ENCODE data around the gene RAG1. TPM values are rescaled to one million over a fixed set of nuclear protein-coding genes. Genes with fewer than 3 reads are reported as not detected.
"Not testable (repeated sequence)": the region's sequence is repeated elsewhere in the genome, so short reads cannot be mapped to it uniquely, and the experiment has no call there.

RAG1 gene
- polyA plus RNA-seq, 1 donor from 2014 or later, result 0.16 TPM

DNA sequence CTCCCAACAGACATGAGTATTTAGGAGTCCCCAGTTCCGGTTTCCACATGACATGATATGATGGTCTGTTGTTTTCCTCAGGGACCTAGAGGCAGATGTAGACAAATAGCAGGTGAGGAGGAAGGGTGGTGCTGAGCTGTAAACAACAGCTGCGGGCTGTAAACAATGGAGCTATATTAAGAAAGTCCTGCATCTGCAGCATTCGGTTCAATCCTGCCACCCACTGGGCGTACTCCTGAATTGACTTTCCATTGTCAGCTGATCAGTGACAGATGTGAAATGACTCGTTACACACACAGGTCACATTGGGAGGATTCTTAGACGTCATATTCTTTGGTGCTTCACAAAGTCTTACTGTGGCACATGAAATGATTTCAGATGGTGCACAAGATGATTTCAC lies 26.8 kb upstream of the RAG1 start:
- Histone ChIP-seq H3K9me2 (ENCODE audit: insufficient read depth, low read length) (no peaks in the 10 kb centered on the region), H4K20me1 (ENCODE audit: insufficient read depth) (no peaks in the 10 kb centered on the region), H3K9ac (ENCODE audit: low read length) (no peak overlapping the region), H3K9me3 (ENCODE audit: low read length) (no peaks in the 10 kb centered on the region), H3K27ac (ENCODE audit: low read length) (no peak overlapping the region), H2AFZ (ENCODE audit: low read depth, low read length) (no peak overlapping the region), H3K36me3 (ENCODE audit: insufficient read depth, low read length) (no peaks in the 10 kb centered on the region), H3K4me3 (ENCODE audit: low read length) (no peak overlapping the region), H3K79me2 (replicated peaks; ENCODE audit: insufficient read depth, low read length) (no peaks in the 10 kb centered on the region), H3F3A (ENCODE audit: insufficient read depth, low read length, poor library complexity, severe bottlenecking) (no peaks in the 10 kb centered on the region), H3K4me2 (ENCODE audit: low read length) (no peak overlapping the region), H3K27me3 (ENCODE audit: insufficient read depth, low read depth, low read length) (no peaks in the 10 kb centered on the region)
- TF ChIP-seq EZH2 (IDR thresholded peaks at IDR 0.05; ENCODE audit: borderline replicate concordance, insufficient read depth, low read length, poor library complexity, severe bottlenecking) (no peak), MXI1 (conservative IDR thresholded peaks at IDR 0.05; ENCODE audit: poor library complexity, severe bottlenecking) (no peak), TAF1 (IDR thresholded peaks at IDR 0.05; ENCODE audit: low read depth) (no peak), RAD21 (conservative IDR thresholded peaks at IDR 0.05) (no peak), POLR2AphosphoS5 (IDR thresholded peaks at IDR 0.05) (no peak)
- TF ChIP-seq, protein P1, sequence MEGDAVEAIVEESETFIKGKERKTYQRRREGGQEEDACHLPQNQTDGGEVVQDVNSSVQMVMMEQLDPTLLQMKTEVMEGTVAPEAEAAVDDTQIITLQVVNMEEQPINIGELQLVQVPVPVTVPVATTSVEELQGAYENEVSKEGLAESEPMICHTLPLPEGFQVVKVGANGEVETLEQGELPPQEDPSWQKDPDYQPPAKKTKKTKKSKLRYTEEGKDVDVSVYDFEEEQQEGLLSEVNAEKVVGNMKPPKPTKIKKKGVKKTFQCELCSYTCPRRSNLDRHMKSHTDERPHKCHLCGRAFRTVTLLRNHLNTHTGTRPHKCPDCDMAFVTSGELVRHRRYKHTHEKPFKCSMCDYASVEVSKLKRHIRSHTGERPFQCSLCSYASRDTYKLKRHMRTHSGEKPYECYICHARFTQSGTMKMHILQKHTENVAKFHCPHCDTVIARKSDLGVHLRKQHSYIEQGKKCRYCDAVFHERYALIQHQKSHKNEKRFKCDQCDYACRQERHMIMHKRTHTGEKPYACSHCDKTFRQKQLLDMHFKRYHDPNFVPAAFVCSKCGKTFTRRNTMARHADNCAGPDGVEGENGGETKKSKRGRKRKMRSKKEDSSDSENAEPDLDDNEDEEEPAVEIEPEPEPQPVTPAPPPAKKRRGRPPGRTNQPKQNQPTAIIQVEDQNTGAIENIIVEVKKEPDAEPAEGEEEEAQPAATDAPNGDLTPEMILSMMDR (IDR thresholded peaks at IDR 0.05; ENCODE audit: poor library complexity, severe bottlenecking), result no peak

DNA sequence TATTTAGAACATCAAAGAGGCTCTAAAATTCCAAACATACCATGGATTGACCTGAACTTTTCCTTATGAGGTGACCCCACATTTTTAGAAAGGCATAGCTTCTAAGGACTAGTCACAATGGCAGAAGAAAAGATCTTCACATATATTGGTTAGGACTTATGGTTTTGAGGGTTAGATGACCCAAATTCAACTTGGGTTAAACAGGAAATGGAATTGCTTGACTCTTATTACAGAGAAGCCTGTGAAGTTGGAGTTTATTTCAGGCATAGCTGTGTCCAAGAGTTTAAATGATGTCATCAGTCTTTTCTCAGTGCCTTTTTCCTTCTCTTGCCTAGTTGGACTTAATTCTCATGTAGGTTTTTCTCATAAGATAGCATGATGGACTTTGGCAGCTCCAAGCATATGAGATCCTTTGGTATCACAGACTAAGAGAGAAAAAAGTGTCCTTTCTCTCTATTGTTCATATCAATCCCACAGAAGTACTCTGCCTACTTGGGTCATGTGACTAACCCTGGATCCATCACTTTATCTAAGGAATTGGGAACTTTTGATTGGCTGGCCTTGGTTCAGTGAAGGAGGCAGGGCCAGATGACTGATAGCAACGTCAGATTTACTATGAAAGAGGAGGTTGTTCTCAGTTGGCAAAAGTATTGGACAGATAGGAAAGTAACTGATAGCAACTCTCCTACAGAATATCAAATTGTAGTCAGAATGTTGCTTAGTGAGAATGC lies 17.3 kb upstream of the RAG1 start:
- Histone ChIP-seq H3K79me2 (replicated peaks; ENCODE audit: insufficient read depth, low read length) (no peaks in the 10 kb centered on the region), H3K27me3 (ENCODE audit: insufficient read depth, low read depth, low read length) (no peaks in the 10 kb centered on the region), H2AFZ (ENCODE audit: low read depth, low read length) (no peak overlapping the region), H3K9ac (ENCODE audit: low read length) (no peak overlapping the region), H3K27ac (ENCODE audit: low read length) (no peak overlapping the region), H3K4me3 (ENCODE audit: low read length) (no peak overlapping the region), H3K36me3 (ENCODE audit: insufficient read depth, low read length) (no peaks in the 10 kb centered on the region), H4K20me1 (ENCODE audit: insufficient read depth) (no peaks in the 10 kb centered on the region), H3K4me2 (ENCODE audit: low read length) (no peak overlapping the region), H3F3A (ENCODE audit: insufficient read depth, low read length, poor library complexity, severe bottlenecking) (no peaks in the 10 kb centered on the region), H3K9me2 (ENCODE audit: insufficient read depth, low read length) (no peaks in the 10 kb centered on the region), H3K9me3 (ENCODE audit: low read length) (no peaks in the 10 kb centered on the region)
- TF ChIP-seq TAF1 (IDR thresholded peaks at IDR 0.05; ENCODE audit: low read depth) (no peak), POLR2AphosphoS5 (IDR thresholded peaks at IDR 0.05) (no peak), SMC3 (conservative IDR thresholded peaks at IDR 0.05; ENCODE audit: poor library complexity) (no peak), MXI1 (conservative IDR thresholded peaks at IDR 0.05; ENCODE audit: poor library complexity, severe bottlenecking) (no peak)
- TF ChIP-seq, protein P2, sequence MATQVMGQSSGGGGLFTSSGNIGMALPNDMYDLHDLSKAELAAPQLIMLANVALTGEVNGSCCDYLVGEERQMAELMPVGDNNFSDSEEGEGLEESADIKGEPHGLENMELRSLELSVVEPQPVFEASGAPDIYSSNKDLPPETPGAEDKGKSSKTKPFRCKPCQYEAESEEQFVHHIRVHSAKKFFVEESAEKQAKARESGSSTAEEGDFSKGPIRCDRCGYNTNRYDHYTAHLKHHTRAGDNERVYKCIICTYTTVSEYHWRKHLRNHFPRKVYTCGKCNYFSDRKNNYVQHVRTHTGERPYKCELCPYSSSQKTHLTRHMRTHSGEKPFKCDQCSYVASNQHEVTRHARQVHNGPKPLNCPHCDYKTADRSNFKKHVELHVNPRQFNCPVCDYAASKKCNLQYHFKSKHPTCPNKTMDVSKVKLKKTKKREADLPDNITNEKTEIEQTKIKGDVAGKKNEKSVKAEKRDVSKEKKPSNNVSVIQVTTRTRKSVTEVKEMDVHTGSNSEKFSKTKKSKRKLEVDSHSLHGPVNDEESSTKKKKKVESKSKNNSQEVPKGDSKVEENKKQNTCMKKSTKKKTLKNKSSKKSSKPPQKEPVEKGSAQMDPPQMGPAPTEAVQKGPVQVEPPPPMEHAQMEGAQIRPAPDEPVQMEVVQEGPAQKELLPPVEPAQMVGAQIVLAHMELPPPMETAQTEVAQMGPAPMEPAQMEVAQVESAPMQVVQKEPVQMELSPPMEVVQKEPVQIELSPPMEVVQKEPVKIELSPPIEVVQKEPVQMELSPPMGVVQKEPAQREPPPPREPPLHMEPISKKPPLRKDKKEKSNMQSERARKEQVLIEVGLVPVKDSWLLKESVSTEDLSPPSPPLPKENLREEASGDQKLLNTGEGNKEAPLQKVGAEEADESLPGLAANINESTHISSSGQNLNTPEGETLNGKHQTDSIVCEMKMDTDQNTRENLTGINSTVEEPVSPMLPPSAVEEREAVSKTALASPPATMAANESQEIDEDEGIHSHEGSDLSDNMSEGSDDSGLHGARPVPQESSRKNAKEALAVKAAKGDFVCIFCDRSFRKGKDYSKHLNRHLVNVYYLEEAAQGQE (IDR thresholded peaks at IDR 0.05; ENCODE audit: borderline replicate concordance), result no peak

DNA sequence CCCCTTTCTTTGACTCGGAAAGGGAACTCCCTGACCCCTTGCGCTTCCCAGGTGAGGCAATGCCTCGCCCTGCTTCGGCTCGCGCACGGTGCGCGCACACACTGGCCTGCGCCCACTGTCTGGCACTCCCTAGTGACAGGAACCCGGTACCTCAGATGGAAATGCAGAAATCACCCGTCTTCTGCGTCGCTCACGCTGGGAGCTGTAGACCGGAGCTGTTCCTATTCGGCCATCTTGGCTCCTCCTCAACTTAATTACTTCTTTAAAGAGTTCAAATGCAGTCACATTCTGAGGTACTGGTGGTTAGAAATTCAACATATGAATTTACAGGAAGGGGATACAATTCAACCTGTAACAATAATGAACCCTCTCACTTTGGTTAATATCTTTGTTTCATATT lies 10.4 kb upstream of the RAG1 start:
- not testable (repeated sequence) for H3K9me3 ChIP-seq (ENCODE audit: low read length); H3K4me3 ChIP-seq (ENCODE audit: low read length); H2AFZ ChIP-seq (ENCODE audit: low read depth, low read length); H3K36me3 ChIP-seq (ENCODE audit: insufficient read depth, low read length); H3K4me2 ChIP-seq (ENCODE audit: low read length); H3K79me2 ChIP-seq (replicated peaks; ENCODE audit: insufficient read depth, low read length); H3F3A ChIP-seq (ENCODE audit: insufficient read depth, low read length, poor library complexity, severe bottlenecking); H3K9me2 ChIP-seq (ENCODE audit: insufficient read depth, low read length); H3K9ac ChIP-seq (ENCODE audit: low read length); H3K27me3 ChIP-seq (ENCODE audit: insufficient read depth, low read depth, low read length); H4K20me1 ChIP-seq (ENCODE audit: insufficient read depth); H3K27ac ChIP-seq (ENCODE audit: low read length)
